Embryonic facial prominence (tissue), 1 donor: ENCODE measurements around the gene SASH1.

Experiments
- DNase-seq: peaks from one replicate; pipeline ENCODE4 v3.0.0-alpha.2; 2016; ENCODE audit errors: extremely low spot score

SASH1 gene

DNA sequence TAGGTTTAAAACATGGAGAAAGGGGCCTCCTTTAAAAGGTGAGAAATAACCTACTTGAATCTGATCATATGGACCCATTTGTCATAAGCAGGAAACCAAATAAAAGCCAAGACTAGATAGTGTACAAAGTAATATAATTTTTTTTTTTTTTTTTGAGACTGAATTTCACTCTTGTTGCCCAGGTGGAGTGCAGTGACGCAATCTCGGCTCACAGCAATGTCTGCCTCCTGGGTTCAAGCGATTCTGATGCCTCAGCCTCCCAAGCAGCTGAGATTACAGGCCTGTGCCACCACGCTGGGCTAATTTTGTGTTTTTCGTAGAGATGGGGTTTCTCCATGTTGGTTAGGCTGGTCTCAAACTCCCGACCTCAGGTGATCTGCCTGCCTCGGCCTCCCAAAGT is 89.2 kb downstream of the SASH1 start:
- no peak for DNase-seq

DNA sequence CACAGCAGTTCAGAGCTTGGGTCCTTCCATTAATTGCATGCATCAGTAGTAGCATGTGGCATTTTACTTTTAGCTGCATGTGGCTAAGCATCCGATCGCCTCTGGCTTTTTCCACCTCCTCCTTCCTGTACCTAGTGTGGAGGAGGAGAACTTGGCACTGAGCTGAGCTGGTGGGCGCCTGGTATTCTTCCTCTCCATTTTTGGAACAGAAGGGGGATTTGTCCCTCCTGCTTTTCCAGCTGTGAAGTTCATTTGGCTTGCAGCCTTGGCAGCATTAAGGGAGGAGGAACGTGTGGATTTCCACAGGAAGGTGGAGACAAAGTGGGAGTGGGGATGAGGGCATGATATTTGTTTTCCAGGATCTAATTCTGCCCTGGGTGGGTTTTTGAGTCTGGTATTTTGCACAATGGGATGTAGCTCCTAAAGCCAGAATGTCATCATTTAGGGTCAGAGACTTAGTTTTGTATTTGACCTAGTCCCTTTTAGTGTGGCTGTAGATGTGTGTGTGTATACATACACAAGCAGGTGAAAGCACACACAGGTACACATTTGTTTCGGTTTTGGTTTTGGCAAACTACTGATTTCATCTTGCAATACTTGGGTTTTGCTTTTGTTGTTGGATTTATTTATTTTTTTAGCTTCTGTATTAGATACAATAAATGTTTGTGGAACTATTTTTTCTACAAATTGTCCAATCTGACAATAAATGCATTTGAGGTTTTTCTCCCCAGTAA is 90.0 kb downstream of the SASH1 start:
- no peak for DNase-seq

DNA sequence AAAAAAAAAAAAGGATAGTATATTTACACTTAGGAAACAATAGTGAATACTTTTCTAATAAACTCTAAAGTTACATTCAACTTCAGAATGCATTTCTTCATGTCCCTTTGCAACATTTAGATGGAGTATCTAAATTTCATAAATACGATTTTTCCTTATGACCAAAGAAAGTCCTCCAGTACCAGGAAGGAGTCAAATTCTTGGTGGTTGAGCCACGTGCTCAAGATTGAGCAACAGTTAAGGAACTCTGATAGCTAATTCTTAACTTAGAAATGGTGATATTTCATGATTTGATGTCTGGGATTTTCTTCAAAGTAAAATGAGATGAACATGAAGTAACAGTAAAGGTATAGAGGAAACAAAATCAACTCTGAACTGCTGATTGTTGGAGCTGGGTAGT is 92.7 kb downstream of the SASH1 start:
- no peak for DNase-seq

DNA sequence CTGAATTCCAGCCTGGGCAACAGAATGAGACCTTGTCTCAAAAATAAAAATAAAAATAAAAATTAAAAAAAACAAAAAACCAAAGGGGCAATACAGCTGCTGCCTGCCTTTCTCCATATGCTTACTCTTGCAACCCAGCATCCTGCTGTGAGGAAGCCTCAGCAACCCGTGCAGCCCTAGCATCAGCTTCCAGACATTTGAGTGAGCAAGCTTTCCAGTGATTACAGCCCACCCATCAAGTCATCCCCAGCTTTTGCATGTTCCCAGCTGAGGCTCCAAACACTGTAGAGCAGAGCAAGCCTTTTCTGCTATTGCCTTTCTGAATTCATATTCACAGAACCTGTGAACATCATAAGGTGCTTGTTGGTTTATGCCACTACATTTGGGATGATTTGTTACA is 93.8 kb downstream of the SASH1 start:
- DNase-seq: no peak

DNA sequence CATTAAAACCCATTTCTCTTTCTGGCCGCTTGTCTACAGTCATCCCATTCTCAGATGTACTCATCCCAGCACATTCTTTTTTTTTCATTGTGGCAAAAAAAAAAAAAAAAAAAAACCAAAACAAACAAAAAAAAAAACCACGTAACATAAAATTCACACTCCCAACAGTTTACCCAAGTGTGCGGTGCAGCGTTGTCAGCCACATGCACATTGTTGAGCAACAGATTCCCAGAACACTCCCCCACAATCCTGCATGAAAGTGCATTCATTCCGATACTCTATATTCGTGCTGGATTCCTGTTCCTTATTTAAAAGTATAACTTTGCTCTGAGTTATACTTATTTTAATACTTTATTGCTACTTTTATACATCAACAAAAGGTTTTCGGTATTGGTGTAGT is 96.0 kb downstream of the SASH1 start:
- no peak for DNase-seq

DNA sequence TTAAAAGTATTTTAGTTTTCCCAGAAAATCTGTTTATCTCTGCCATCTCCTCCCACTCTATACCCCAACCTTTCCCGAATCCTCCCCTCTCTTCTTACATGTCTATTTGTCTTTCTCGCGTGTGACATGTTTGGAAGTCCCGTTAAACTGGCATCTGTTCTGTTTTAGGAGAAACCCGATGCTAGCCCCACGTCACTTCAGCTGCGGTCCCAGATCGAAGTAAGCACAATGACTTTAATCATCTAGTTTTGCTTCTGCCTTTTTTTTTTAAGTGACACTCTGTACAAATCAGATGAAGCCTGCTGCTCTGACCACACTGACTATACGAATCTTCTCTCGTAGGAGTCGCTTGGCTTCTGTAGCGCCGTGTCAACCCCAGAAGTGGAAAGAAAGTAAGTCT is 97.4 kb downstream of the SASH1 start:
- DNase-seq: no peak

DNA sequence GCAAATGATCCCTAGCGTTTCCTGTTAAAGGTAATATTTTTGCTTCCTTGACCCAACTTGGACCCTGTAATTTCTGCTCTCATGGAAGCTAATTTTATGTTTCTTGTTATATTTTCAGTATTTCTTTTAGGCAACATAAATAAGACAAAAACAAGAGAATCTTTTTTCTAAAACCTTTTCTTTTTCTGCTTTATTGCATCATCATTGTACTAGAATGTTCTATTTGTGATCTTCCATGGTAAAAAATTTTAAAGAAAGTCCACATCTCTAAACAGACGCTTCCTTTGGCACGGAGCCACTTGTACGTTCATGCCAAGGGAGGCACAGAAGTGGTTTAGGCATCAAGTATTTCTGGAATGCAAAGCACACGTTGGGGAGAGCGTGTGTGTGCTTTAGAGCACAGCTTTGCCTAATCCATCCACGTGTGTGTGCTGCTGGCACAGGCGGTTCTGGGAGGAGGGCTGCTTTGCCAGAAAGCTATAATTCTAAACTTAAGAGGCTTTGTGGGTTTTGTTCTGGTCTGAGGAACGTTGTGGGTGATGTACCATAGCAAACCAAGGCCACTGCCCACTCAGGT is 98.3 kb downstream of the SASH1 start:
- peak; percentile 73 for DNase-seq

DNA sequence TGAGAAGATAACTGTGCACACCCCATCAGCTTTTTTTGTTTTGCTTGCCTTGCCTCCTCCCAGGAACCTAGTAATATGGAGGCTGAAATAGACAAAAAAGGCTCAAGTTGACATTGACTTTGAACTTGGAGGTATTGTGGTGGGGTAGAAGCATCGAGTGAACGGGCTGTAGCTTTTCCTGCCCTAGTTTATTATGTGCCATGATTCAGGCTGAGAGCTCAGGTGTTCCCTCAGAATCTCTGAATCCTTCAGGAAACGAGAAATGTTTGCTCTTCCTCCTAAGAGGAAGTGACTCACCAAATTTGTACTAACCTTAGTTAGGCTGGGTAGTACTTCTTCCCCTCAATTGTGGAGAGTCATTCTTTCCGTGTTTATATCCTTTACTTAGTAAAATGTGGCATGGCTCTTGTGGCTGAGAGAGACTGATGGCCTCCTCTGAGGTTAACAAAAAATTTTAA is 98.8 kb downstream of the SASH1 start:
- no peak for DNase-seq

DNA sequence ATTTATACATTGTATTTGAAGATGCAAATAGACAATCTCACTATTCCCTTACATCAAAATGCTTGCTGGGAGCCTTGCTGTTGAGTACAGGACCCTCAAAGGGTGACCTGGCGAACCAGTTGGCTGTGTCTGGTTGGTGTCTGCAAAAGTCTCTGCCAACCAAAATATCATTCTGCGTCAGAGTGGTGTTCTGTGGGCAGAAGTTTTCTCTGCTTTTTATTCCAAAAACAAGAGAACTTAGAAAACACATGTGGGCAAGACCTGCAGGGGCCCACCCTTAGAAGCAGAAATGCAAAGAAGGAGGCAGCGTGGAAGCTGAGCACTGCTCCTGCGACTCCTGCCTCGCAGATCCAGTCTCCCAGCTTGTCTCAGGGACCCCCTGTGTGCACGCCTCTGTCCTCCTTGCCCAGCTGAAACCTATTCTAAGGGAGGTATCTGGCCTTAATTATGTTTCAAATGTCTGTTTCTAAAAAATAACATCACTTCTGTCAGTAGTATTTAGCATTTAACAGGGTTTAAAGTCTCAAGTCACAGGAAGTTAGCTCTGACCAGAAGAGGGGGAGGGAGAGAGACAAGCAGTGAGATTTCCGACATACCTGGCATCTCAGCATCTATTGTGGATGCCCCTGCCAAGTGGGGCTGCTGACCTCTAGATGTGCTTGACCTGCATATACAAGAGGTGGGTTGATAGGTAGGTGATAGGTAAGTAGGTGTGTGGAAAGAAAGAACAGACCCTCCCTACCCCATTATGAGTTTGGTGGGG is 101.3 kb downstream of the SASH1 start:
- DNase-seq: no peak

DNA sequence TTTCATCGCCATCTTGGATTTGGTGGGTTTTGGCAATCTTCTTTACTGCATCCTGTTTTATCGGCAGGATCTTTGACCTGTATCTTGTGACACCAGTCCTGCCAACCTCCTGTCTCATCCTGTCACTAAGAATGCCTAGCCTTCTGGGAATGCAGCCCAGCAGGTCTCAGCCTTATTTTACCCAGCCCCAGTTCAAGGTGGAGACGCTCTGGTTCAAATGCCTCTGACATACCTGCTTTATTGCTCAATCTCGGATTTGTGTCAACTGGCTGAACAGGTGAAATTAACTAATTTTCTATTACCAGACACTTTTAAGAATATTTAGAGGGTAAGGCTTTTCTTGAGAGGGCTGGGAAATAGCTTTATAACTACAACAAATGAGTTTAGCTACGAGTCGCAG is 102.5 kb downstream of the SASH1 start:
- no peak for DNase-seq

DNA sequence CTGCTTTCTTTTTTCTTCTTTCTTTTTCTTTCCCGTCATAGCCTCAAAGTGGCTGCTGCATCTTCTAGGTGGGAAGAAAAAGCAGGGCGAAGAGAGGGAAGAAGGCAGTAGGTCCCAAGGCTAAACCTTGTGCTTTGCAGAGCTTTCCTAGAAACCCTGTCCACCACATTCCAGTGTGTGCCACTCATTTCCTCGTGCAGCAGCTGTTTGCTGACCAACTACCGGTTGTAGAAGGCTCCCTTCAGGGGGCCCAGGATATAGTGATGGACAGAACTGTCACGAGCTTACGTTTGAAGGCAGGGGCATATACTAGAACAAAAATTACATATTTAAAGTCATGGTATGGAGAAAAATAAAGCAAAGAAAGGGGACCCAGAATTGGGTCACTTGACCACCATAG is 103.0 kb downstream of the SASH1 start:
- DNase-seq: no peak

DNA sequence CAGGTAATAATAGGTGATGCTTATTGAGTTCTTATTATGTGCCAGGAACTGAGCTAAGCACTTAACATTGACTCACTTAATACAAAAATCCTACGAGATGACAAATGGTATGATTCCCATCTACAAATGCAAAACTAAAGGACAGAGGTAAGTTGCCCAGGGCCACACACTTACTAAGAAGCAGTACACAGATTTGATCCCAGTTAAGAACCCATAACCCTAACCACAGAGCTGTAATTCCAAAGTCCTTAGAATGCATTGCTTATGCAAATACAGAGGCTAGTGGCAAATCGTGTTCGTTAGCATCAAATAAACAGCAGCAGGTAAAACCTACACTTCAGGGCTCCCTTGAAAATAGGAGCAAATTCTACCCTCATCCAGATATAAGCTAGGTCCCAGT is 104.0 kb downstream of the SASH1 start:
- DNase-seq: no peak

DNA sequence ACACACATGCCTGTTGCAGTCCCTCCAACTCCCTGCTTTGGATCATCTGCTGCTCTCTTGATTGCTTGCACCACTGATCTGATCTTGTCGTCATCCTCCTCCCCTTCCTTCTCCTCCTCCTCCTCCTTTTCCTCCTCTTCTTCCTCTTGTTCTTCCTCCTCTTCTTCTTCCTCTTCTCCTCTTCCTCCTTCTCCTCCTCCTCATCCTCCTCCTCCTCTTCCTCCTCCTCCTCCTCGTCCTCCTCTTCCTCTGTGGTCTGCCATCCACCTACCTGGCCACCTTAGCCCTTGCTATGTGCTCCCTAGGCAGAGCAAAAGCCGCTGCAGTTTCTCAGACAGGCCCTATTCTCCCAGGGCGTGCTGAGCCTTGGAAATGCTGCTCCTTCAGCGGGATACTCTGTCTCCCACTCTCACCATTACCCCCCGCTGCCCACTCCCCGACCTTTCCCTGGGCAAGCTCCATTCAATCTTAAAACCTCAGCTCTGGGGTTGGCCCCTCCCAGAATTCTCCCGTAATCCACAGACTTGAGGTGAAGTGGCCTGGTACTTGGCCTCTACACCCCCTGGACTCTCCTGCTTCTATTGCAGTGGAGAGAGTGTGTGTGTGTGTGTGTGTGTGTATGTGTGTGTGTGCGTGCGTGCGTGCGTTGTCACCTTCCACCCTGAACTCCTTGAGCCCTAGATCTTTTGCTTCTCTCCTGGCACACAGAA is 105.0 kb downstream of the SASH1 start:
- no peak for DNase-seq

DNA sequence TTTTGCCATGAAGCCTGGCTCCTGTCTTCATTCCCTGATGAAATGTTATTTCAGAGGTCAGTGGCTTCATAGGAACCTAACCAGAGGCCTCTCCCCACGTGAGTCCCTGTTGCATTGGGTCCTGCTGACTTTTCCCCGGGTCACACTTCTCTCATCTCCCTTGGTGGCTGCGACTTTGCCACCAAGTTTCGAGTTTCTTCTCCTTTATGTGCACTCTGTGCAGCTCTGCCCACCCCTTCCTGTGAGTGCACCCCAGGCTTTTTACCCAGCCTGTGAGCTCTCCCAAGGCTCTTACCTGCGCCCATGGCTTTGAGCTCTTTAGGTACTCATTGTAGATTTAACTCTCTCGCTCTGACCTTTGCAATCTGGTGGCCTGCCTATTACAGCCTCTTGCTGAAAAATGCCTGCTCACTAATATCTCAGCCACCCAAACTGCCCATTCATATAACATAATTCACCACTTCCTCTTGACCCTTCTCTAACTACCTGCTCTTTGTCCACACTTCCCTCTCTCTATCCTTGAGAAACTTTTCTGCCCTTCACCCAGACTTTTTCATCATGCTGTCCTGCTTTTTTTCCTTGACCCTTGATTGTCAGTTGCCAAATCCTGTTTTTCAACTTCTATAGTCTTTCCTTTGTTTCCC is 105.9 kb downstream of the SASH1 start:
- no peak for DNase-seq

DNA sequence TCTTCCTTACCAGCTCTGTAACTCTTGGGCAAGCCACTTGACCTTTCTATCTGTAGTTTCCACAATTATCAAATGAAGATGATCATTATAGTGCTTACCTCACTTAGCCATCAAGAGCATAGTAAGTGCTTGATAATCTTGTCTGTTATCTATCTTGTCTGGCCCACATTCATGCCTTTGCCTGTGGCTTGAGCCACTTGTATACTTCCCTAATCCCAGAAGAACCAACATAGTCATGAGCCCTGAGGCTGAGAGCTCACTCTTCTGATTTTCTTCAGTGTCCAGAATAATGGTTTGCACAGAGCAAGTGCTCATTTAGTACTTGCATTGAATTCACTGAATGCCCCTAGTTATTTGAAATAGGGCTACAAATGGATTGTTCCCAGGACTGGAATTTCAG is 108.2 kb downstream of the SASH1 start:
- DNase-seq: no peak

DNA sequence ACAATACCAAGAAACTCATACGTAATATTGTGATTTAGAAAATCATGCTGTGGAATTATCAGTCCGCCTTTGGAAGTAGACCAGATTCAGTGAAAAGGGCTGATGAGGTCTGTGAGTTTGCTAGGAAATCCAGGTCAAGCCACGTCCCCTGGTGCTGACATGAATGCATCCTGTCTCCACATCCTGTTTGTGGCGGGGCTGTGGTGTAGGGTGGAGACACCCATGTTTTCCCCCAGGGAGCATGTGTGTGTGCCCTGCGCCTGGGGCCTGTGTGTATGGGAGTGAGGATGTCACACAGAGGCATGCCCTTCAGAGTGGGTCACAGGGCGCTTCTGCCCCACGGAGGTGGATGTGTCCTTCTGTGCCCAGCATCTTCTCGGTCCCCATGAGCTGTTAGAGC is 109.1 kb downstream of the SASH1 start:
- no peak for DNase-seq

DNA sequence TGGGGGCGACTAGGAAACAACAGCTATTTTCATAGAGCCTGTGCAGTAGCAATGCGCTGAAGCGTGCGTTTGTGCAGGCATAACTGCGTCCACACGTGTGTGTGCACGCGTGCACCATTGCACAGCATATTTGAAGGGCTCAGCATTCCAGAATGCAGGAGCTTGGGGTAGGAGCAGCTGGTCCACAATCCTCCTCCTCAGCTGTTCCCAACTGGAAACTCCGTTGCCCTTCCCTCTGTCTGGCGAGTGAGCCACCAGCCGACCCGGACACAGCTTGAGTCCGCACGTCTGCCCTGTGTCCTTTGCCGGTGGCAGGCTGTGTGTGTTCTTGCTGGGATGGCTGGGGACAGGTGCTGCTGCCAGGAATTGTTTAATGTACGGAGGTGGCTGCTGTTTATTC is 110.2 kb downstream of the SASH1 start:
- DNase-seq: no peak

DNA sequence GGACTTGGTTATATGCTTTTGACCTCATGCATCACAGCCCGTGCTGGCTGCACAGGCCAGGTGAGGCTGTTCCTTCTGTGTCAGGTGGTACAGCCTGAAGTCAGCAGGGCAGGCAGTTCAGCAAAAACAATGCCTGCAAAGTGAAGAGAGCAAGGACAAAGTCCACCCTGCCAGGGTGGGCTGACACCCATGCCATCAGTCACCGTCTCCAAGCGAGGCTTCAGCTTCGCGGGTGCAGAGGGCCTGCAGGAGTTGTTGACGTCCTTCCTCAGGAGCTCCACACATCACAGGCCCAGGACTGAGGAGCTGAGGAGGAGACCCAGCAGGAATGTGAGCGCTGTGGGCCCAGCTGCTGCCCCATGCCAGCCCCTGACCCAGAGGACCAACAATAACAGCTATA is 111.3 kb downstream of the SASH1 start:
- DNase-seq: no peak

DNA sequence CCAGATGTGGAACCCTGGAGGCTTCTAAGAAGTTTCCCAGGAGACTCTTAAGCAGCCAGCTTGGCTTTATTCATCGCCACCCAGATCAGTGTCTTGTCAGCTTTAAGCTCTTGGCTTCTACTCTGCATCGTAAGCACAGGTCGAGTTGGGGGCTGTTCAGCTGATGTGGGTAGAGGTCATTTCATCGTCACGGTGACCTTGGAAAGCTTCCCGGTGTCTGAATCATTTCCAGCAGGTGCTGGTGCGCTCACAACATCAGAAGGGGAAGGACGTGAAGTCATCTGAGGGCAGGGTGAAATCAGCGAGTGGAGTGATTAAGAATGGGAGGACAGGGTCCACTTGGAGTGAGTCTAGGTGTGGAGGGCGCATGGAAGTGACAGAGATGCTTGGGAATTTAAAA is 112.6 kb downstream of the SASH1 start:
- DNase-seq: no peak

DNA sequence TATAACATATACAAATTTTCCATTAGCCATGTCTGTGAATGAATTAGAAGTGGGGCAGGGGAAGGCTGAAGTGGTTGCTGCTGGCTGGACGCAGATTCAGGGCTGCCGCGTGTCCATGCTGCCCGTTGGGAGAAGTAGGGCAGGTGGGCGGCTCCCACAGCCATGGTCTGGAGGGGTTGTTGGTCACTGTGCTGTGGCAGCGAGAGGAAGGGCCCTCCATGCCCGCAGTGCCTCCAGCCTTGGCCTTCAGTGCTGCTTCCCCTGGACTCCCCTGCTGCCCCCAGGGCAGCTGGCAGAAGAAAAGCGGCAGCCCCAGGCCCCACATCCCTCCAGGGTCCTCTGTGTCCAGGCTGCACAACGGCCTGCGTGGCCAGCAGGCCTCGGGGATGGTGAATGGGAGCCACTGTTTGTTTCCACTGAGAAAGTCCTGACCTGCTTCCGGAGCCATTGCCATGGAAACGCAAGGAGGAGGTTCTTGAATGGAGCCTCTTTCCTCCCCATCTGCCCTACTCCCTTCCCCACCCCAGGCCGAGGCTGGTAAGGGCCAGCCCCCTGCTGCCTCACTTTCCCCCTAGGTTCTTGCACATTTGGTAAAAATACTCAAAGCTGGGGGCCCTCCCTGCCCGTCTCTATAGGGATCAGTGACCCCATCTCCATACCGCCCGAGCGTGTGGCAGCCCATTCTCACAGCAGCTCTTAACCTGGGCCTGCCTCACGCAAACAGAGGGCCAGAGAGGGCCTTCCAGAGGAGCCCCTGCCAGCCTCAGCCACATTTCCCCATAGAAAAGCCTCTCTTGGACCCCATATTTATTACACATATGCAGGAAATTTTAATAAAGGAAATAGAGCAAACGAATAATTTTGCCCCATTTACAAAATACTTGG is 113.3 kb downstream of the SASH1 start:
- DNase-seq: no peak
